GM18951 (cell line): ENCODE measurements around the gene CCDC9B.

Experiments
- POLR2A ChIP-seq: IDR thresholded peaks from 4 replicates; pipeline ENCODE4 v1.6.1; 2011; ENCODE audit warnings: mild to moderate bottlenecking; ENCODE audit not compliant: insufficient read length, insufficient read depth; ENCODE audit errors: extremely low read depth
- in situ Hi-C: fragments of 300-500 bp; cut with MboI; formaldehyde crosslinking; loops from one replicate; pipeline ENCODE4 v1.12.0; 2022; ENCODE audit warnings: low sequenced_read_pairs, mixed read lengths, inconsistent platforms; ENCODE audit not compliant: unreplicated experiment

CCDC9B gene

DNA sequence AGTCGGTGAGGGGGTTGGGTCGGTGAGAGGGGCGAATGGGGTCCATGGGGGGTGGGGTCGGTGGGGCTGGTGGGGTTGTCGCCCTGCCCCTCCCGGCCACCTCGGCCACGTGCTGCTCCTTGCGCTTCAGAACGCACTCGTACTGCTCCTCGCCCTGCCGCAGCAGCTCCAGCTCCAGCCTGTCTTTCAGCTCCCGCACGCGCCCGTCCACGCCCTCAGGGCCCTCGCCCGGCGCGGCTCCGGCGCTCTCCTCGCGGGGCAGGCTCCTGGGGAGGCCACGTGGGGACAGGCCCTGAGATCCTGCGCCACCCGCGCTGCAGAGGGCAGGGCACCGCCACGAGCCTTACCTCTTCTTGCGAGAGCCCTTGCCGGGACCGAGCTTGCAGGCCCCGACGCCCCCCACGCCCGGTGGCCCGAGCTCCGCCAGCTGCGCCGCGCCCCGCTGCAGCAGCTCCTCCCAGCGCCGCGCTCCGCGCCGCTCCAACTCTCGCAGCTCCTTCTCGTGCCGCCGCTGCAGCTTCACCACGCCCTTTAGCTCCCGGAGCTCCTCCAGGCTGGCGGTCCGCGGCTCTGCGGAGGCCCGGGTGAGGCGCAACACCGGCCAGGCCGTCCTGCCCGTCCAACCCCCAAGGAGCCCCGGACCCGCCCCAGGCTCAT, 49.7 kb downstream of the CCDC9B start:
- in situ Hi-C loops = no loop called here
- TF ChIP-seq POLR2A = no peak

DNA sequence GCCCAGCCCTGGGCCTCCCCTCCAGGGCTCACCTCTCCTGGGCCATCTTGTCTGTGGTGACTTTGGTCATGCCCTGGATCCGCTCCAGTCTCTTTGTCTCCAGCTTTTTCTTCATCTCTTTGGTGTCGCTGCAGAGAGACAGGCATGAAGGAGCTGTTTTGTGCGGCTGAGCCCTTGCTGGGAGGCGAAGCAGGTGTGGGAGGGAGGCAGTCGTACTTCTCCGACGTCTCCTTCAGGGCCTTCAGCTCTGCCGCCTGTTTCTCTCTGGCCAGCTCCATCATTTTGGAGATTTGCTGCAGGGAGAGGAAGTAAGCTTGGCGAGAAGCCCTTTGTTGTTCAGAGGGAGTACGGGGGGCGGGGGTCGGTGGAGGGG, 50.2 kb downstream of the CCDC9B start:
- in situ Hi-C loops = no loop called here
- TF ChIP-seq POLR2A = no peak

DNA sequence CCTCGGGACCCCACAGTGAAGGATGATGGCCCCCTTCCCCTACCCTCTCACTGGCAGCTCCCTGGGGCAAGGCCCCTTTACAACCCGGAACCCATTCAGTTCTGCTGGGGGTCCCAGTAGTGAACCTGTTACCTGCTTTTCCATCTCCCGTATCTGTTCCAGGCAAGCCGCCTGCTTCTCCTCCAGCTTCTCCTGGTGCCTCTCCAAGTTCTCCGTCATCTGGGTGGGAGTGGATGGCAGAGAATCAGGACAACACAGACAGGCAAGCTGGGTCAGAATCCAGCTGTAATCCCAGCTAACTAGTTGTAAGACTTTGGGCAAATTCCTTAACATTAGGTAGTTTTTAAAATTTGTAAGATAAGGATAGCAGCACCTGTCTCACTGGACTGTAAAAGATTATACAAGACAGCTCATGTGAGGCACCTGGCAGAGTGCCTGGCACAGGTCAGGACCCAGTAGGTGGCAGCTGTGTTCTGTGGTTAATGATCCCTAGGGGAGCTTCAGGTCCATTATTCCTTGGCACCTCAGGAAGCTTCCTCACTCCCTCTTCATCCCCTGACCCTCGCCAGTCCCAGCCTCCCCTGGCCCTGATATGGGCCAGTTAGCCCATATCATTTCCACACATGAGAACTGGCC, 51.5 kb downstream of the CCDC9B start:
- TF ChIP-seq POLR2A = no peak
- in situ Hi-C loops = no loop called here

DNA sequence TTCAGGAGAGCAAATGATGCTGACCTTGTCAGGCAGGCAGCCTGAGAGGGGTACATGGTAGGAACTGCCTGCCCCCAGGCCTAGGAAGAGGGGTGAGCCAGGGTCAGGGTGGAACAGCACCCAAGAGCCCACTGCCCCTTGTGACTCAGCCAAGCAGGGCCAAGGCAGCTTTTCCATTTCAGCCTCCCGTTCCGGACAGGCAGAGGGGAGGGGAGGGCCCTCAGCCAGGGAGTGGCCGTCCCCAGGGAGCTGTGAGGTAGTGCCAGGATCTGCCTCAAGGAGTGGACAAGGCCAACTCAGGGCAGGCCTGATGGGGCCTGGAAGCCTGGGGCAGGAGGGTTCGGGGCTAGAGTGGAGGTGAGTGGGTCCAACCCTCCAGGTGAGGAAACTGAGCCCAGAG, 52.8 kb downstream of the CCDC9B start:
- in situ Hi-C loops = no loop called here
- no peak for TF ChIP-seq POLR2A

DNA sequence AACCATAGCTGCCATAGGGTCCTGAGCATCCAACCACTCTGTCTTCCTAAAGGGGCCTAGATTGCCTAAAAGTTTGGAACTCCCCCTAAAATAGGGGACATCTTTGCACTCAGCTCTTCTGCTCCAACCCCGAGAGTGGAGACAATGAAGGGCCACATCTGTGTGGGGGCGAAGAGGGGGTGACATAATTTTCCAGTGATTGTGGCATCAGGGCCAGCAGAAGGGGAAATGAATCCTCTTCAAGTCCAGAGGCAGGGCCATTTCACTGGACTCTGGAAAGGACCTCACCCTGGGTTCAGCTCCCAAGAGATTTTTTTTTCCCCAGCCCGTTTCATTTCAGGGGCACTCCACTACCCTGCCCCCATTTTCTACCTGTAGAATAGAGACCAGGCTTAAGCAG, 53.2 kb downstream of the CCDC9B start:
- in situ Hi-C loops = no loop called here
- TF ChIP-seq POLR2A = no peak

DNA sequence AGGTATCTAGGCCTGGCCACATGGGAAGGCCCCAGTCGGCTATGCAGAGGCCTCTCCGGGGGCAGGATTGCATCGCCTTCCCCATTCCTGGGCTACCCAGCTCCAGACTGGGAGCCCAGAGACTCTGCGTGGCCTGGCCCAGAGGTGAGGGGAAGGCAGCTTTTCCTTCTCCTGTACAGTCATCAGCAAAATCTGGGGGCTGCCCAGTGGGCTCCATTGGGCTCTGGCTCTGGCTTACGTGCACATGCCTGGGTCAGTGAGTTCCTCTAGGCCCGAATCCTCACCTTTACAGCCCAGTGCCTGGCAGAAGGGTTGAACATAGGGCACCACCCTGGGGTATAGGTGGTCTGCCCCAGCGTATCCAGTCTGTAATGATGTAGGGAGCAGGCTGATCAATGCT, 53.9 kb downstream of the CCDC9B start:
- in situ Hi-C loops = no loop called here
- TF ChIP-seq POLR2A = no peak

DNA sequence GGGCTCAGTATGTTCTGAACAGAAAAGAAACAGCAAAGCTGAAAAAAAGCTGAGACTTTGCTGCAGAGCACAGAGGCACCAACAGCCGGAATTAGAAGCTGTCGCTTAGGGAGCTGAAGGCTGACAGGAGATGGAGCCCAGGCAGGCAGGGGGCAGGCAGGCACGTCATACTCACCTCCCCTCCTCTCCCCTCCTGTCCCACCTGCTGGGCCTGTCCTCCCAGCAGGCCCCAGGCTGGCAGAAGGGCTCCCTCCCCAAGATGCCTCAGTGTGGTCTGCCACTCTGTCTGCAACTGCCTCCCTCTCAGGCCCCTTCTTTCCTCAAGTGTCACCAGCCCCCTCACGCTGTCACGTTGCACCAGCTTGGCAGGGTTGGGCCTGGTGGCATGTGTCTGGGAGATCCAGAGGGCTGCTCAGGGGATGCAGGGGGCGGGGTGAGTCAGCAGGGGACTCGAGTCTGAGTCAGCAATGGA, 54.6 kb downstream of the CCDC9B start:
- no peak for TF ChIP-seq POLR2A
- in situ Hi-C loops = no loop called here

DNA sequence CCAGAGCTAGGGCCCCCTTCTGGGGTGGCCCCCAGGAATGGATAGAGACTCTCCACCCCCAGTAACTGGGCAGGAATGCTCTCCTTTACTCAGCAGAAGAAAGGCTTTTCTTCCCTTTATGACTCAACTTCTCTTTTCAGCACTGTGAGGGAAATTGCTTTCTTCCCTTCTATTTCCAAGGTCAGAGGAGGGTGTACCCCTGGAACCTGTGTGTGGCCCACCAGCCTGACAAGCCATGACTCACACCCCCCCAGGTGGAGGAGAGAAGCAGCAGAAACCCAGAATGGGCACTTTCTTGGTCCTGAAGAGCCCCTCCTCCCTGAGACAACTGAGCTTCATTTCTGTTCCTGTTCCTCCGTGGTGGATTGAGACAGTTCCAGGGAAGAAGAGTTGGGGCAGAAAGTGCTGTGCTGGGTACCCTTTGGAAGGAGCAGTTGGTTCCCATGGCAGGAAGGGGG, 55.2 kb downstream of the CCDC9B start:
- TF ChIP-seq POLR2A = no peak
- in situ Hi-C loops = no loop called here

DNA sequence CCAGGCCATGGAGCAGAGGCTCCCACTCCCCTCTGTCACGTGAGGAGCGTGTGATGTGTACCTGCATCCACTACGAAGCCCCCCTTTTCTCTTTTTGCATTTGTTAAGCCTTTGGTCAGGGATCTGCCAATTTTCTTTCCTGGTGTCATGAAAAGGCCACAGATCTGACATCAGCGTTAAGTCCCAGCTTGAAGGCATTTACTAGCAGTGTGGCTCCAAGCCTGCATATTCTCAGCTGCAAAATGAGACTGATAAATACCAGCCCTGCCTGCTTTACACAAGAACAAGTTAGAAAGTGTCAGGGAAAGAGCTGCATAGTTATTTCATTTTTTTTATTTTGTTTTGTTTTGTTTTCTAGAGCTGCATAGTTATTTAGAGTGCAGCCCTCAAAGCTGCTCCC, 55.6 kb downstream of the CCDC9B start:
- no peak for TF ChIP-seq POLR2A
- in situ Hi-C loops = no loop called here

DNA sequence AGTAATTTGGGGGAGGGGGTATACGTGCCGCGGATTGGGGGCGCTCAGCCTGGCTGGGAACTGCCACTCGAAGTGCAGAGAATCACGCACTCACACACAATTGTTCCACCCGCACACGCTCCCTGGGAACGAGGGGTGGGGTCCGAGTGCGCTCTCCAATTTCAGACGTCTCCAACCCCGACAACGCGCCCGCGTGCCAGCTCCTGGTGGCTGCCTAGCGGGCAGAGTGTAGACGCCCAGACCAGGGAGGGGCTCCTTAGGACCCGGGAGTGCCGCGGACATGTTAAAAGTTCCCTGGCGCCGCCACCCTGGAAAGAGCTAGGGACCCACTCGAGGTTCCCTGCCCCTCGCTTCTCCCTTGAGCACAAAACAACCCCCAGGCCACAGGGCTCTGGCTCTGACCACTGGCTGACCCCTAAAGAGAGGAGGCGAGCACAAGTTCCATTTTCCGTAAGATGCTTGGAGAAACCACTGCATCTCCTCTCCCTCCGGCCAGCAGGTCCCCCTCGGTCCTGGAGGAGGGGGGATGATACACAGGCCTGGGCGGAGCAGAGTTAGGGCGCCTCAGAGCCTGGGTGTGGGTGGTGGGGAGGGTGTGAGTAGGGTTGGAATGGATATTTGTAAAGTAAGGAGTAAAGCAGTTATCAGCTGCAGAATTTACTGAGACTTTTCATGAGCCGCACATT, 57.0 kb downstream of the CCDC9B start:
- no peak for TF ChIP-seq POLR2A
- in situ Hi-C loops = no loop called here

DNA sequence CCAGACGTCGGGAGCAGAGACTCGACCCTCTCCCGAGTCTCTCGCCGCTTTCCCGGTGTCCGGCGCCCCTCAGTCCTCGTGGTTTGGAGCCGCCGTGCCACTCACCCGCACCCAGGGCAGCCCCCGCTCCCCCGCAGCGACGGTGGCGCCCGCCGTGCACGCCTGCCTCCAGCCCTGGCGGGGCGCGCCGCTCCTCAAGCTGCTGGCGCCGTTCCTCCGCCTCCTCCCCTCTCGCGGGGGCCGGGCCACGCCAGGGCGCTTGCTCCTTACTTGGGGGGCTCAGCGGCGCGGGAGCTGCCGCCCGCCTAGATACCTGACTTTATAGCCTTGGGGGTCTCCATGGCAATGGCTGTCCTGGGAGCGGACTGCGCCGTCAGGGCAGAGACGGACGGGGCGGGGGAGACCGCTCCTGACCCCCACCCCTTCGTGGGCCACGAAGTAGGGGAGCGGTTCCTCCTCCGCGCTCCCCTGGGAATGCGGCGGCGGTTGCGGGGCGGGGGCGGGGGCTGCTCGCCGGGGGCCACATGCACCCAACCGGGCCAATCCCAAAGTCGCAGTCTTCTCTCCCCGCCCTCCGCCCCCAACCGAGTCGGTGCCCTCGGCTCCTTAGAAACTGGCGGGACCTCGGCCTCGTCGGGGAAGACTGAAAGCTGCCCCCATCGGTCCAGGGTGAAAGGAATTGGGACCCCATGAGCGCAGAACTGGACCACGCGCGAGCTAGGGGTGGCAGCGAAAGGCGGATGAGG, 57.7 kb downstream of the CCDC9B start, which contains the start of gene ANKRD63:
Gene ANKRD63 (minus strand): TSS at position 196 of the 746 bp plus-strand sequence. CDS start 478 bp downstream, outside the sequence.
- no peak for TF ChIP-seq POLR2A
- in situ Hi-C loops = no loop called here

DNA sequence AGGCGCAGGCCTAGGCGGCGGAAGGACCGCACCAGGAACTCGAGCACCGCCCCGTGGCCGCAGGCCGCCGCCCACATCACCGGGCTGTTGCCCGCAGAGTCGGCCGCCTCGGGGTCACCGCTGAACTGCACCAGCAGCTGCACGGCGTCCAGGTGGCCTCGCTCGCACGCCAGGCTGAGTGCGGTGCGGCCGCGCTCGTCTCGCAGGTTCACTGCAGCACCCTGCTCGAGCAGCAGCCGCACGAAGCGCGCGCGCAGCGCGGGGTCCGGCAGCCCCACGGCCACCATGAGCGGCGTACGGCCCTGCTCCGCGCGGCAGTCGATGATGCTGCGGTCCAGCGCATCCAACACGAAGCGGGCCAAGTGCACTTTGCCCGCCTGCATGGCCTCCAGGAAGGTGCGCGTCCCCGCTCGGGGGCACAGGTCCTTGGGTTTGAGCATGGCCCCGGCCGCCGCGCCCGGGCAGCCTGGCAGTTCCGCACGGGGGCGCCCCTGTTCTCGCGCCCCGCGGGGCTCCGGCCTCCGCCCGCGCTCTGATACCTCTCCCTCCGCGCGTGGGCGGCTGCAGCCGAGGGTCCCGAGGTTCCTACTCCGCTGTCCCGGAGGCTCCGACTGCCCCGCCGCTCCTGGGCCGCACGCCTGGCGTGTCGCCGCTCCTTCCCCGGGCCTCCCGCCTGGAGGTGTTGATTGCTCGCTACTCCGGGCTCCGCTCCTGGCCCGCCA, 58.4 kb downstream of the CCDC9B start:
- no peak for TF ChIP-seq POLR2A
- in situ Hi-C loops = no loop called here

DNA sequence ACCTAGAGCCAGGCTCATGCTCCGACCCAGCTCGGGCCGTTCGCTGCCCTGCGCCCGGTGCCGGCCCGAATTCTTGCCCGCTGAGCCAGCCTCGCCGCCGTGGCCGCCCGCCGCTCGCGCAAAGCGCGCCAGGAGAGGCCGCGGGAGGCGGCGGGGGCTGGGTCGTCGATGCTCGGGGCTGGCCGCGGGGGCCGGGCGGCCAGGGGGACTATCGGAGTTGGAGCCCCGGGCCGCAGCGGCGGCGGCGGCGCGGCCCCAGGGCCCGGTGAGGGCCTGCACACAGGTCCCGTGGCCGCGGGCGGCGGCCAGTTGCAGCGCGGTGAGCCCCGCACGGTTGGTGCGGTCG, 59.0 kb downstream of the CCDC9B start:
- in situ Hi-C loops = no loop called here
- TF ChIP-seq POLR2A = no peak
